GM23338 (cell line): ENCODE data around the gene CAV2.

ENCODE experiments used
- EZH2 ChIP-seq: fragments of 200-600 bp; sonication (generic); IDR thresholded peaks from one replicate; pipeline ENCODE4 v1.8.0; 2017; ENCODE audit warnings: antibody characterized with exemption, mild to moderate bottlenecking, low read depth; ENCODE audit not compliant: unreplicated experiment
- EZH2phosphoT487 ChIP-seq: fragments of 200-600 bp; sonication (generic); IDR thresholded peaks from one replicate; pipeline ENCODE4 v1.8.1; 2018; ENCODE audit warnings: antibody characterized with exemption; ENCODE audit not compliant: unreplicated experiment
- TF ChIP-seq, protein P1 (sequence below), 2 experiments: fragments of 200-600 bp in 1 of 2; sonication (generic) in 1 of 2; conservative IDR thresholded peaks; 2 replicates each; pipeline versions ENCODE4 v1.5.1 to v1.6.1; 2016 to 2017; ENCODE audit warnings: antibody characterized with exemption in 2 of 2, low read depth in 2 of 2, mild to moderate bottlenecking in 2 of 2, moderate library complexity in 1 of 2
- TF ChIP-seq, protein P2 (sequence below): IDR thresholded peaks from one replicate; pipeline ENCODE4 v1.6.1; 2018; ENCODE audit warnings: antibody characterized with exemption; ENCODE audit not compliant: unreplicated experiment

DNA sequence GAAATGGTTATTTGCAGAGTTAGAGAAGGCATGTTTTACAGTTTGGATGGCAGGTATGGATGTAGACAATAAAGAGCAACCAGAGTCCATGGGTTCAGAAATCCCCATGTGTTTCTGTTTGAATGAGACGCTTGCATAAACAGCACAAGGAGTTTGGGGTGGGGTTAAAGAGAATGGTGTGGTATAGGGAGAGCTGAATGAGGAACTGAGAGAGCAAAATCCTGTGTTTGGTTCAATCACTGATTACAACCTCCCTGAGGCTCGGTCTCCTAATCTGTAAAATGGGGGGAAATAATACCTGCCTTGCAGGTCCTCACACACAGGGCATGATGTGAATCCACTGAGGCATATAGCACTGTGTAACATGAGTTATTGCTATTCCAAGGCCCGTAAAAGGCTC, 49.0 kb downstream of the CAV2 start:
- TF ChIP-seq, protein P1, sequence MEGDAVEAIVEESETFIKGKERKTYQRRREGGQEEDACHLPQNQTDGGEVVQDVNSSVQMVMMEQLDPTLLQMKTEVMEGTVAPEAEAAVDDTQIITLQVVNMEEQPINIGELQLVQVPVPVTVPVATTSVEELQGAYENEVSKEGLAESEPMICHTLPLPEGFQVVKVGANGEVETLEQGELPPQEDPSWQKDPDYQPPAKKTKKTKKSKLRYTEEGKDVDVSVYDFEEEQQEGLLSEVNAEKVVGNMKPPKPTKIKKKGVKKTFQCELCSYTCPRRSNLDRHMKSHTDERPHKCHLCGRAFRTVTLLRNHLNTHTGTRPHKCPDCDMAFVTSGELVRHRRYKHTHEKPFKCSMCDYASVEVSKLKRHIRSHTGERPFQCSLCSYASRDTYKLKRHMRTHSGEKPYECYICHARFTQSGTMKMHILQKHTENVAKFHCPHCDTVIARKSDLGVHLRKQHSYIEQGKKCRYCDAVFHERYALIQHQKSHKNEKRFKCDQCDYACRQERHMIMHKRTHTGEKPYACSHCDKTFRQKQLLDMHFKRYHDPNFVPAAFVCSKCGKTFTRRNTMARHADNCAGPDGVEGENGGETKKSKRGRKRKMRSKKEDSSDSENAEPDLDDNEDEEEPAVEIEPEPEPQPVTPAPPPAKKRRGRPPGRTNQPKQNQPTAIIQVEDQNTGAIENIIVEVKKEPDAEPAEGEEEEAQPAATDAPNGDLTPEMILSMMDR (conservative IDR thresholded peaks at IDR 0.05; ENCODE audit: low read depth in 2 of 2): no peak
- TF ChIP-seq EZH2 (no peak), EZH2phosphoT487 (no peak)
- TF ChIP-seq, protein P2, sequence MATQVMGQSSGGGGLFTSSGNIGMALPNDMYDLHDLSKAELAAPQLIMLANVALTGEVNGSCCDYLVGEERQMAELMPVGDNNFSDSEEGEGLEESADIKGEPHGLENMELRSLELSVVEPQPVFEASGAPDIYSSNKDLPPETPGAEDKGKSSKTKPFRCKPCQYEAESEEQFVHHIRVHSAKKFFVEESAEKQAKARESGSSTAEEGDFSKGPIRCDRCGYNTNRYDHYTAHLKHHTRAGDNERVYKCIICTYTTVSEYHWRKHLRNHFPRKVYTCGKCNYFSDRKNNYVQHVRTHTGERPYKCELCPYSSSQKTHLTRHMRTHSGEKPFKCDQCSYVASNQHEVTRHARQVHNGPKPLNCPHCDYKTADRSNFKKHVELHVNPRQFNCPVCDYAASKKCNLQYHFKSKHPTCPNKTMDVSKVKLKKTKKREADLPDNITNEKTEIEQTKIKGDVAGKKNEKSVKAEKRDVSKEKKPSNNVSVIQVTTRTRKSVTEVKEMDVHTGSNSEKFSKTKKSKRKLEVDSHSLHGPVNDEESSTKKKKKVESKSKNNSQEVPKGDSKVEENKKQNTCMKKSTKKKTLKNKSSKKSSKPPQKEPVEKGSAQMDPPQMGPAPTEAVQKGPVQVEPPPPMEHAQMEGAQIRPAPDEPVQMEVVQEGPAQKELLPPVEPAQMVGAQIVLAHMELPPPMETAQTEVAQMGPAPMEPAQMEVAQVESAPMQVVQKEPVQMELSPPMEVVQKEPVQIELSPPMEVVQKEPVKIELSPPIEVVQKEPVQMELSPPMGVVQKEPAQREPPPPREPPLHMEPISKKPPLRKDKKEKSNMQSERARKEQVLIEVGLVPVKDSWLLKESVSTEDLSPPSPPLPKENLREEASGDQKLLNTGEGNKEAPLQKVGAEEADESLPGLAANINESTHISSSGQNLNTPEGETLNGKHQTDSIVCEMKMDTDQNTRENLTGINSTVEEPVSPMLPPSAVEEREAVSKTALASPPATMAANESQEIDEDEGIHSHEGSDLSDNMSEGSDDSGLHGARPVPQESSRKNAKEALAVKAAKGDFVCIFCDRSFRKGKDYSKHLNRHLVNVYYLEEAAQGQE: no peak
